Loucy (cell line): ENCODE data around the gene OVCH2.
"Not testable (repeated sequence)": the region's sequence is repeated elsewhere in the genome, so short reads cannot be mapped to it uniquely, and the experiment has no call there.

ENCODE experiments used
- H2AFZ ChIP-seq: fragments of 200-600 bp; sonication (generic); 2 replicates; pipeline ENCODE4 v1.6.0; 2016; ENCODE audit warnings: antibody characterized with exemption, mild to moderate bottlenecking, low read length, moderate library complexity
- H3F3A ChIP-seq: fragments of 200-600 bp; 2 replicates; pipeline ENCODE4 v1.6.0; 2016; ENCODE audit warnings: antibody characterized with exemption, low read depth, mild to moderate bottlenecking
- H3K27me3 ChIP-seq: fragments of 200-600 bp; sonication (generic); 2 replicates; pipeline ENCODE4 v1.6.1; 2014; ENCODE audit warnings: low read length, mild to moderate bottlenecking; ENCODE audit not compliant: insufficient read depth, poor library complexity, severe bottlenecking
- H3K36me3 ChIP-seq: fragments of 200-600 bp; sonication (generic); 2 replicates; pipeline ENCODE4 v1.6.1; 2016; ENCODE audit warnings: low read length; ENCODE audit not compliant: insufficient read depth
- H3K4me1 ChIP-seq: fragments of 200-600 bp; sonication (generic); 2 replicates; pipeline ENCODE4 v1.5.1; 2014; ENCODE audit warnings: low read length, mild to moderate bottlenecking; ENCODE audit not compliant: insufficient read depth, poor library complexity, severe bottlenecking
- H3K4me2 ChIP-seq: fragments of 200-600 bp; sonication (generic); 2 replicates; pipeline ENCODE4 v1.6.0; 2014; ENCODE audit warnings: antibody characterized with exemption, low read length, low read depth, mild to moderate bottlenecking; ENCODE audit not compliant: poor library complexity, severe bottlenecking
- H3K4me3 ChIP-seq: fragments of 200-600 bp; sonication (generic); 2 replicates; pipeline ENCODE4 v1.5.1; 2014; ENCODE audit warnings: low read length, mild to moderate bottlenecking, mixed read lengths; ENCODE audit not compliant: poor library complexity, severe bottlenecking
- H3K79me2 ChIP-seq: fragments of 200-600 bp; sonication (generic); 2 replicates; pipeline ENCODE4 v1.6.1; 2014; ENCODE audit warnings: low read length; ENCODE audit not compliant: insufficient read depth
- H3K9ac ChIP-seq: fragments of 200-600 bp; sonication (generic); 2 replicates; pipeline ENCODE4 v1.6.0; 2014; ENCODE audit warnings: mild to moderate bottlenecking, low read depth, low read length, moderate library complexity; ENCODE audit not compliant: poor library complexity, severe bottlenecking
- H3K9me2 ChIP-seq: fragments of 200-600 bp; sonication (generic); replicated peaks from 2 replicates; pipeline ENCODE4 v1.6.1; 2016; ENCODE audit warnings: low read depth, low read length, mixed read lengths
- H3K9me3 ChIP-seq: fragments of 200-600 bp; sonication (generic); 2 replicates; pipeline ENCODE4 v1.6.1; 2014; ENCODE audit warnings: mild to moderate bottlenecking, antibody characterized with exemption, low read length, low read depth; ENCODE audit not compliant: insufficient read depth
- H4K20me1 ChIP-seq: fragments of 200-600 bp; sonication (generic); 2 replicates; pipeline ENCODE4 v1.6.0; 2014; ENCODE audit warnings: antibody characterized with exemption, low read length, mild to moderate bottlenecking; ENCODE audit not compliant: insufficient read depth, poor library complexity, severe bottlenecking
- EZH2phosphoT487 ChIP-seq: fragments of 200-600 bp; IDR thresholded peaks from 2 replicates; pipeline ENCODE4 v1.6.1; 2018; ENCODE audit warnings: antibody characterized with exemption, mild to moderate bottlenecking, moderate library complexity, borderline replicate concordance
- TF ChIP-seq, protein P1 (sequence below): fragments of 200-600 bp; sonication (generic); conservative IDR thresholded peaks from 2 replicates; pipeline ENCODE4 v1.5.1; 2014; ENCODE audit warnings: mild to moderate bottlenecking, antibody characterized with exemption, low read length

The OVCH2 gene, protein sequence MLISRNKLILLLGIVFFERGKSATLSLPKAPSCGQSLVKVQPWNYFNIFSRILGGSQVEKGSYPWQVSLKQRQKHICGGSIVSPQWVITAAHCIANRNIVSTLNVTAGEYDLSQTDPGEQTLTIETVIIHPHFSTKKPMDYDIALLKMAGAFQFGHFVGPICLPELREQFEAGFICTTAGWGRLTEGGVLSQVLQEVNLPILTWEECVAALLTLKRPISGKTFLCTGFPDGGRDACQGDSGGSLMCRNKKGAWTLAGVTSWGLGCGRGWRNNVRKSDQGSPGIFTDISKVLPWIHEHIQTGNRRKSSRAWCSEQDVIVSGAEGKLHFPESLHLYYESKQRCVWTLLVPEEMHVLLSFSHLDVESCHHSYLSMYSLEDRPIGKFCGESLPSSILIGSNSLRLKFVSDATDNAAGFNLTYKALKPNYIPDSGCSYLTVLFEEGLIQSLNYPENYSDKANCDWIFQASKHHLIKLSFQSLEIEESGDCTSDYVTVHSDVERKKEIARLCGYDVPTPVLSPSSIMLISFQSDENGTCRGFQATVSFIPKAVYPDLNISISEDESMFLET

DNA sequence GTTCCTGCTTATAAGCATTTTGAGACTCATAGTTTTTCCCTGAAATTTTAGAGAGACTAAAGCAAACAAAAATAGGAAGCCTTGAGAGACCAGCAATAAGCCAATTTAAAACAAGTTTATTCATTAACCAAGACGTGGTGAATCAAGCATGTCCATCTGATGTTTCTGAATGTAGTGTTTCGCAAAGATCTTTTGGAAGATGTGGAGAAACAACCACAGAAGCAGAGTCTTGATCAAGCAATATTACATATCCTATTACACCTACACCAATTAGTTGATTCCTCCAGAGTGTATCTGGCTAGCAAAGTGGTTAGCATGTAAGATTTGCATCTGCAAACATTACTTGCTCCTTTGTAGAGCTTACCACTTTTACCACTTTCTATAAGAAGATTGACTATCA lies at the start of gene OVCH2:
Gene OVCH2 (minus strand): TSS at position 101 of the 400 bp plus-strand sequence. CDS start 83 bp downstream, at position 18.
- Histone ChIP-seq H3F3A (no peaks in the 10 kb centered on the region), H3K79me2 (no peaks in the 10 kb centered on the region), H3K4me3 (no peak within 1 kb of the TSS), H3K9me3 (no peaks in the 10 kb centered on the region), H3K4me2 (no peak within 1 kb of the TSS), H4K20me1 (no peaks in the 10 kb centered on the region), H3K36me3 (no peaks in the 10 kb centered on the region), H2AFZ (no peak within 1 kb of the TSS), H3K27me3 (no peaks in the 10 kb centered on the region), H3K4me1 (no peaks in the 10 kb centered on the region), H3K9me2 (no peaks in the 10 kb centered on the region), H3K9ac (no peak within 1 kb of the TSS)
- no peak for TF ChIP-seq EZH2phosphoT487
- TF ChIP-seq, protein P1, sequence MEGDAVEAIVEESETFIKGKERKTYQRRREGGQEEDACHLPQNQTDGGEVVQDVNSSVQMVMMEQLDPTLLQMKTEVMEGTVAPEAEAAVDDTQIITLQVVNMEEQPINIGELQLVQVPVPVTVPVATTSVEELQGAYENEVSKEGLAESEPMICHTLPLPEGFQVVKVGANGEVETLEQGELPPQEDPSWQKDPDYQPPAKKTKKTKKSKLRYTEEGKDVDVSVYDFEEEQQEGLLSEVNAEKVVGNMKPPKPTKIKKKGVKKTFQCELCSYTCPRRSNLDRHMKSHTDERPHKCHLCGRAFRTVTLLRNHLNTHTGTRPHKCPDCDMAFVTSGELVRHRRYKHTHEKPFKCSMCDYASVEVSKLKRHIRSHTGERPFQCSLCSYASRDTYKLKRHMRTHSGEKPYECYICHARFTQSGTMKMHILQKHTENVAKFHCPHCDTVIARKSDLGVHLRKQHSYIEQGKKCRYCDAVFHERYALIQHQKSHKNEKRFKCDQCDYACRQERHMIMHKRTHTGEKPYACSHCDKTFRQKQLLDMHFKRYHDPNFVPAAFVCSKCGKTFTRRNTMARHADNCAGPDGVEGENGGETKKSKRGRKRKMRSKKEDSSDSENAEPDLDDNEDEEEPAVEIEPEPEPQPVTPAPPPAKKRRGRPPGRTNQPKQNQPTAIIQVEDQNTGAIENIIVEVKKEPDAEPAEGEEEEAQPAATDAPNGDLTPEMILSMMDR, result no peak

DNA sequence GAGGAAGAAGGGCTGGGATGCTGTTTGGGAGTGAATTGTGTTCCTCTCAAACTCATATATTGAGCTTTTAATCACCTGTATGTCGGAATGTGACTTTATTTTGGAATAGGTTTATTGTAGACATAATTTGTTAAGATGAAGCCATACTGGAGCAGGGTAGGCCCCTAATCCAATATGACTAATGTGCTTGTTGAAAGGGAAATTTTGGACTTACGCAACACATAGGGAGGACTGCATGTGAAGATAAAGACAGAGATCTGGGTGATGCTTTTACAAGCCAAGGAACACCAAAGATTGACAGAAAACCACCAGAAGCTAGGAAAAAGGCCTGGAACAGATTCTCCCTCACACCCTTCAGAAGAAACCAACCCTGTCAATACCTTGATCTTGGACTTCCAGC lies 43.2 kb upstream of the OVCH2 start:
- Histone ChIP-seq H3K9me2 (no peaks in the 10 kb centered on the region), H3K9ac (no peak overlapping the region), H3K36me3 (no peaks in the 10 kb centered on the region), H3K79me2 (no peaks in the 10 kb centered on the region), H3K9me3 (no peaks in the 10 kb centered on the region), H3K27me3 (no peaks in the 10 kb centered on the region), H3K4me2 (no peak overlapping the region), H3F3A (no peaks in the 10 kb centered on the region), H4K20me1 (no peaks in the 10 kb centered on the region), H3K4me1 (no peaks in the 10 kb centered on the region), H3K4me3 (no peak overlapping the region), H2AFZ (no peak overlapping the region)
- TF ChIP-seq, protein P1, result no peak
- TF ChIP-seq EZH2phosphoT487, result no peak

DNA sequence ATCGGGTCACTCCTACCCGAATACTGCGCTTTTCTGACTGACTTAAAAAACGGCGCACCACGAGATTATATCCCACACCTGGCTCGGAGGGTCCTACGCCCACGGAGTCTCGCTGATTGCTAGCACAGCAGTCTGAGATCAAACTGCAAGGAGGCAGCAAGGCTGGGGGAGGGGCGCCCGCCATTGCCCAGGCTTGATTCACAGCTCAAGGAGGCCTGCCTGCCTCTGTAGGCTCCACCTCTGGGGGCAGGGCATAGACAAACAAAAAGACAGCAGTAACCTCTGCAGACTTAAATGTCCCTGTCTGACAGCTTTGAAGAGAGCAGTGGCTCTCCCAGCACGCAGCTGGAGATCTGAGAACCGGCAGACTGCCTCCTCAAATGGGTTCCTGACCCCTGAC lies 28.5 kb upstream of the OVCH2 start:
- H3K9me2 ChIP-seq, H3K79me2 ChIP-seq, H3K9ac ChIP-seq, H4K20me1 ChIP-seq, H3F3A ChIP-seq, H3K4me2 ChIP-seq, H3K9me3 ChIP-seq, H3K36me3 ChIP-seq, H3K27me3 ChIP-seq, H3K4me1 ChIP-seq, H3K4me3 ChIP-seq, H2AFZ ChIP-seq: not testable (repeated sequence)
